H1 (cell line): ENCODE results near the gene WDR19. TPM values are rescaled to one million over a fixed set of nuclear protein-coding genes. Genes with fewer than 3 reads are reported as not detected.

Source experiments
- CTCF ChIA-PET: fragments of 300-600 bp; sonication (Branson Sonifier 250); formaldehyde crosslinking; loops from one replicate; lab custom pipeline; 2021; ENCODE audit not compliant: partially characterized antibody; lab: Charles Lee
- POLR2A ChIA-PET: fragments of 300-600 bp; sonication (Branson Sonifier 250); formaldehyde crosslinking; loops from one replicate; lab custom pipeline; 2021; ENCODE audit warnings: inconsistent platforms; ENCODE audit not compliant: partially characterized antibody; lab: Charles Lee
- DNase-seq, 2 experiments: peaks; one replicate each; pipeline versions ENCODE4 v3.0.0 to v3.0.0-alpha.2; 2010 to 2022; ENCODE audit warnings: low spot score in 2 of 2, low read depth in 1 of 2, mixed read lengths in 1 of 2
- FAIRE-seq: peaks from 2 replicates; lab custom pipeline; 2011; peaks lifted over from hg19 to GRCh38; lab: Jason Lieb, UNC
- H2AFZ ChIP-seq: 2 replicates; pipeline ENCODE4 v1.8.1; 2012; ENCODE audit warnings: low read length, inconsistent platforms
- H2AK5ac ChIP-seq: 2 replicates; pipeline ENCODE4 v1.6.1; 2013; ENCODE audit warnings: low read depth, low read length
- H2BK120ac ChIP-seq: replicated peaks from 2 replicates; pipeline ENCODE3; 2013; ENCODE audit warnings: low read depth, low read length, inconsistent platforms
- H2BK12ac ChIP-seq: 2 replicates; pipeline ENCODE4 v1.6.1; 2013; ENCODE audit warnings: low read depth, low read length
- H2BK15ac ChIP-seq: 2 replicates; pipeline ENCODE4 v1.6.1; 2013; ENCODE audit warnings: low read length
- H2BK20ac ChIP-seq: 2 replicates; pipeline ENCODE4 v1.6.1; 2013; ENCODE audit warnings: low read length
- H2BK5ac ChIP-seq: 2 replicates; pipeline ENCODE4 v1.6.1; 2013; ENCODE audit warnings: low read depth, low read length
- H3K14ac ChIP-seq: 2 replicates; pipeline ENCODE4 v1.6.1; 2013; ENCODE audit warnings: inconsistent platforms; ENCODE audit not compliant: insufficient read length
- H3K18ac ChIP-seq: 2 replicates; pipeline ENCODE4 v1.6.1; 2013; ENCODE audit warnings: low read length; ENCODE audit errors: extremely low read depth
- H3K23ac ChIP-seq: 2 replicates; pipeline ENCODE4 v1.6.1; 2013; ENCODE audit warnings: inconsistent platforms; ENCODE audit not compliant: insufficient read length
- H3K23me2 ChIP-seq: 2 replicates; pipeline ENCODE4 v1.6.1; 2013; ENCODE audit warnings: low read depth, low read length
- H3K27ac ChIP-seq: 2 replicates; pipeline ENCODE4 v1.6.1; 2011; ENCODE audit warnings: low read depth, low read length, inconsistent platforms
- H3K27me3 ChIP-seq, 4 experiments: replicated peaks in 1 of 4; 1 replicate in 1 of 4; 2 replicates in 3 of 4; pipeline versions ENCODE4 v1.6.1 to v1.8.1; 2011 to 2013; ENCODE audit warnings: low read length in 3 of 4, mild to moderate bottlenecking in 3 of 4, inconsistent platforms in 2 of 4, mixed read lengths in 2 of 4, moderate library complexity in 1 of 4; ENCODE audit not compliant: control insufficient read depth in 3 of 4, insufficient read depth in 3 of 4; ENCODE audit errors: extremely low read depth in 1 of 4
- H3K36me3 ChIP-seq, 4 experiments: 2 replicates each; pipeline versions ENCODE4 v1.6.1 to v1.8.1; 2011 to 2013; ENCODE audit warnings: mild to moderate bottlenecking in 4 of 4, low read length in 3 of 4, moderate library complexity in 2 of 4, control low read depth in 1 of 4, inconsistent platforms in 1 of 4; ENCODE audit not compliant: insufficient read depth in 4 of 4, control insufficient read depth in 2 of 4
- H3K4ac ChIP-seq: replicated peaks from 2 replicates; pipeline ENCODE3; 2013; ENCODE audit warnings: low read length, low read depth, mixed read lengths, inconsistent platforms; ENCODE audit not compliant: insufficient read length
- H3K4me1 ChIP-seq, 4 experiments: replicated peaks in 1 of 4; 1 replicate in 1 of 4; 2 replicates in 3 of 4; pipeline versions ENCODE4 v1.6.1 to v1.8.1; 2011 to 2013; ENCODE audit warnings: low read length in 3 of 4, inconsistent platforms in 2 of 4, mixed read lengths in 1 of 4; ENCODE audit not compliant: insufficient read depth in 4 of 4, control insufficient read depth in 3 of 4
- H3K4me2 ChIP-seq, 2 experiments: 2 replicates each; pipeline versions ENCODE4 v1.6.1 to v1.8.1; 2011 to 2013; ENCODE audit warnings: low read depth in 2 of 2, low read length in 2 of 2, control low read depth in 1 of 2, inconsistent platforms in 1 of 2, mild to moderate bottlenecking in 1 of 2; ENCODE audit not compliant: insufficient read depth in 1 of 2
- H3K4me3 ChIP-seq, 4 experiments: fragments of 200-600, 300-600 bp in 1 of 4; sonication (generic), shearing (Covaris generic), sonication (Bioruptor Twin) in 1 of 4; 2 replicates each; pipeline versions ENCODE4 v1.5.1 to v1.8.1; 2011 to 2016; ENCODE audit warnings: low read length in 4 of 4, low read depth in 3 of 4, control low read depth in 2 of 4, inconsistent platforms in 2 of 4, mild to moderate bottlenecking in 2 of 4, mixed read lengths in 1 of 4, moderate library complexity in 1 of 4; ENCODE audit not compliant: insufficient read depth in 2 of 4; ENCODE audit errors: extremely low read depth in 1 of 4
- H3K56ac ChIP-seq: replicated peaks from 2 replicates; pipeline ENCODE3; 2013; ENCODE audit warnings: low read depth, mild to moderate bottlenecking, mixed read lengths, low read length, inconsistent platforms; ENCODE audit not compliant: insufficient read length
- H3K79me1 ChIP-seq: 2 replicates; pipeline ENCODE4 v1.6.1; 2013; ENCODE audit warnings: low read depth, low read length, control low read depth
- H3K79me2 ChIP-seq, 2 experiments: 2 replicates each; pipeline versions ENCODE4 v1.6.1 to v1.8.1; 2012 to 2013; ENCODE audit warnings: low read length in 2 of 2, mild to moderate bottlenecking in 2 of 2, inconsistent platforms in 1 of 2; ENCODE audit not compliant: insufficient read depth in 2 of 2, control insufficient read depth in 1 of 2
- H3K9ac ChIP-seq, 4 experiments: replicated peaks in 1 of 4; 1 replicate in 1 of 4; 2 replicates in 3 of 4; pipeline versions ENCODE4 v1.6.1 to v1.8.1; 2011 to 2013; ENCODE audit warnings: low read depth in 3 of 4, low read length in 3 of 4, control low read depth in 2 of 4, mild to moderate bottlenecking in 2 of 4, moderate library complexity in 2 of 4, inconsistent platforms in 1 of 4; ENCODE audit errors: extremely low read depth in 1 of 4
- H3K9me3 ChIP-seq, 2 experiments: 2 replicates each; pipeline versions ENCODE4 v1.6.1 to v1.8.1; 2012 to 2013; ENCODE audit warnings: mild to moderate bottlenecking in 2 of 2, moderate library complexity in 2 of 2, control low read depth in 1 of 2, inconsistent platforms in 1 of 2, low read depth in 1 of 2, low read length in 1 of 2, mixed read lengths in 1 of 2; ENCODE audit not compliant: insufficient read depth in 2 of 2
- H4K20me1 ChIP-seq, 2 experiments: replicated peaks in 1 of 2; 2 replicates each; pipeline versions ENCODE3 to v1.8.1; 2011 to 2013; ENCODE audit warnings: inconsistent platforms in 2 of 2, low read length in 2 of 2, mild to moderate bottlenecking in 1 of 2; ENCODE audit not compliant: insufficient read depth in 2 of 2, control insufficient read depth in 1 of 2
- H4K5ac ChIP-seq: 2 replicates; pipeline ENCODE4 v1.6.1; 2013; ENCODE audit warnings: low read length, low read depth, mixed read lengths, inconsistent platforms; ENCODE audit not compliant: insufficient read length
- H4K8ac ChIP-seq: 2 replicates; pipeline ENCODE4 v1.8.0; 2013; ENCODE audit warnings: mild to moderate bottlenecking, moderate library complexity, low read length, inconsistent platforms; ENCODE audit not compliant: insufficient read depth; ENCODE audit errors: extremely low read depth
- H4K91ac ChIP-seq: replicated peaks from 2 replicates; pipeline ENCODE3; 2013; ENCODE audit warnings: low read length, mixed read lengths, inconsistent platforms; ENCODE audit not compliant: insufficient read length
- ASH2L ChIP-seq: fragments of 200-600, 300-600 bp; sonication (generic); IDR thresholded peaks from one replicate; pipeline ENCODE4 v1.7.1; 2017; ENCODE audit warnings: low read length
- CEBPB ChIP-seq: IDR thresholded peaks from 2 replicates; pipeline ENCODE4 v1.6.1; 2012; ENCODE audit warnings: low read depth, low read length
- E2F6 ChIP-seq: IDR thresholded peaks from 2 replicates; pipeline ENCODE4 v1.6.1; 2012; ENCODE audit warnings: inconsistent platforms
- GTF2F1 ChIP-seq: IDR thresholded peaks from 2 replicates; pipeline ENCODE4 v1.6.1; 2012; ENCODE audit warnings: low read depth, low read length, improper control_type of control experiment, borderline replicate concordance
- JUN ChIP-seq: IDR thresholded peaks from 2 replicates; pipeline ENCODE4 v1.6.1; 2011; ENCODE audit warnings: low read depth, mild to moderate bottlenecking, improper control_type of control experiment, low read length
- KDM5A ChIP-seq: fragments of 200-600 bp; IDR thresholded peaks from 2 replicates; pipeline ENCODE4 v1.7.1; 2012; ENCODE audit warnings: mild to moderate bottlenecking, low read length, inconsistent platforms, mixed read lengths
- POU5F1 ChIP-seq: IDR thresholded peaks from 2 replicates; pipeline ENCODE4 v1.6.1; 2011; ENCODE audit warnings: low read depth, mild to moderate bottlenecking, low read length, moderate library complexity
- RBBP5 ChIP-seq: IDR thresholded peaks from 2 replicates; pipeline ENCODE4 v1.7.1; 2012; ENCODE audit warnings: low read depth, mild to moderate bottlenecking, inconsistent platforms, low read length, moderate library complexity, borderline replicate concordance
- RFX5 ChIP-seq: IDR thresholded peaks from 2 replicates; pipeline ENCODE4 v1.6.1; 2011; ENCODE audit warnings: low read depth, low read length, improper control_type of control experiment, borderline replicate concordance
- RNF2 ChIP-seq: fragments of 200-900, 300-1000 bp; sonication (generic); IDR thresholded peaks from 2 replicates; pipeline ENCODE4 v1.7.1; 2016; ENCODE audit warnings: borderline replicate concordance, low read depth, mild to moderate bottlenecking, antibody characterized with exemption, low read length; ENCODE audit not compliant: poor library complexity, severe bottlenecking; ENCODE audit errors: missing control alignments
- SIN3A ChIP-seq, 2 experiments: IDR thresholded peaks in 1 of 2; conservative IDR thresholded peaks in 1 of 2; 2 replicates each; pipeline ENCODE4 v1.6.1; 2011 to 2012; ENCODE audit warnings: low read length in 2 of 2, improper control_type of control experiment in 1 of 2, low read depth in 1 of 2, mild to moderate bottlenecking in 1 of 2
- SRF ChIP-seq: IDR thresholded peaks from 2 replicates; pipeline ENCODE4 v1.6.1; 2011; ENCODE audit warnings: mild to moderate bottlenecking, low read depth, low read length, moderate library complexity
- USF2 ChIP-seq: IDR thresholded peaks from 2 replicates; pipeline ENCODE4 v1.6.1; 2011; ENCODE audit warnings: low read length, improper control_type of control experiment
- WGBS, 2 experiments: shearing (Covaris generic) in 1 of 2; methylation state at CpG; one replicate each; pipeline versions ENCODE4 v1.1.6 to v1.1.7; 2013 to 2015; ENCODE audit warnings: low lambda C conversion rate in 2 of 2, mixed read lengths in 2 of 2, inconsistent platforms in 1 of 2, low coverage in 1 of 2, missing lambda C conversion rate in 1 of 2; ENCODE audit not compliant: insufficient replicate concordance in 2 of 2, insufficient coverage in 1 of 2, insufficient read length in 1 of 2; ENCODE audit errors: extremely low coverage in 1 of 2, missing lambda C conversion rate in 1 of 2; 5-methylcytosine and 5-hydroxymethylcytosine counted together
- polyA plus RNA-seq, 7 experiments: library from polyadenylated mRNA; depleted of rRNA in 3 of 7; stranded (reverse) in 5 of 7; unstranded in 2 of 7; fragments of >200 nt in 5 of 7; fragments of 200-250 nt in 2 of 7; gene quantifications; 1 replicate in 5 of 7; 2 replicates in 1 of 7; 4 replicates in 1 of 7; pipeline versions ENCODE4 v1.2.1 to v1.2.3, GENCODE V29; 2011 to 2013; ENCODE audit warnings: missing spikeins in 2 of 7, mixed read lengths in 2 of 7
- total RNA-seq: library from RNA; stranded (reverse); fragmentation: NEBNext Ultra II Directional; extraction: Animal tissue kit (Norgen Biotek cat#: 25700); gene quantifications from 2 replicates; pipeline ENCODE4 v1.2.1, GENCODE V29; 2021

WDR19 gene
- total and polyA plus RNA-seq, 2 of the 8 experiments (the other 6 are each of a cell fraction or from before 2014, with no cell fraction given) = 22.2 to 23.3 TPM

GRCh38 chr4:39228377-39228776 lies 46.0 kb downstream of the WDR19 start:
- H3K4ac ChIP-seq = no peak overlapping the region
- H3K56ac ChIP-seq = no peak overlapping the region
- FAIRE-seq (no peak), DNase-seq (no peak)
- H3K23me2 ChIP-seq = no peaks in the 10 kb centered on the region
- H3K79me2 ChIP-seq = no peaks in the 10 kb centered on the region
- no peak overlapping the region for H3K23ac ChIP-seq
- no peak overlapping the region for H3K9ac ChIP-seq
- H3K4me1 ChIP-seq = no peaks in the 10 kb centered on the region
- no peak overlapping the region for H2AK5ac ChIP-seq
- no peaks in the 10 kb centered on the region for H3K27me3 ChIP-seq
- no peak overlapping the region for H2BK5ac ChIP-seq
- 91% methylated on average over 4 of the region's 4 CpGs; no CpG with 5 or more reads in 1 of the 2 experiments for WGBS, 2 experiments
- H3K36me3 ChIP-seq = no peaks in the 10 kb centered on the region
- no peak overlapping the region for H3K14ac ChIP-seq
- no peak overlapping the region for H3K4me2 ChIP-seq
- no peak for TF ChIP-seq E2F6
- no peak for TF ChIP-seq POU5F1
- no peak for TF ChIP-seq USF2
- no peak for TF ChIP-seq RBBP5
- TF ChIP-seq JUN = no peak
- no peak for TF ChIP-seq SRF
- TF ChIP-seq RFX5 = no peak
- no peak for TF ChIP-seq RNF2
- no peak for TF ChIP-seq SIN3A (conservative IDR thresholded peaks at IDR 0.05 in 1 of 2, IDR thresholded peaks at IDR 0.05 in 1 of 2; ENCODE audit: low read depth in 1 of 2, low read length in 2 of 2)
- TF ChIP-seq ASH2L = no peak
- no peak for TF ChIP-seq KDM5A
- no peak for TF ChIP-seq CEBPB
- no peak for TF ChIP-seq GTF2F1
- H3K18ac ChIP-seq = no peak overlapping the region
- H3K79me1 ChIP-seq = no peaks in the 10 kb centered on the region
- no peak overlapping the region for H3K27ac ChIP-seq
- no peak overlapping the region for H4K5ac ChIP-seq
- no peak overlapping the region for H2BK15ac ChIP-seq
- ChIA-PET POLR2A (no interaction called here), CTCF (no interaction called here)
- H3K9me3 ChIP-seq = no peaks in the 10 kb centered on the region
- H2BK12ac ChIP-seq = no peak overlapping the region
- H2AFZ ChIP-seq = no peak overlapping the region
- H4K8ac ChIP-seq = no peak overlapping the region
- no peak overlapping the region for H3K4me3 ChIP-seq
- H2BK20ac ChIP-seq = no peak overlapping the region
- no peaks in the 10 kb centered on the region for H4K20me1 ChIP-seq
- no peak overlapping the region for H4K91ac ChIP-seq
- H2BK120ac ChIP-seq = no peak overlapping the region
